GM19324 (cell line): Measurements from ENCODE around the gene PBX1.

Source experiments
- ATAC-seq: cut with Tn5 transposase; IDR thresholded peaks from one replicate; pipeline ENCODE4 v1.9.1; 2021; ENCODE audit warnings: mild to moderate bottlenecking, moderate library complexity; ENCODE audit not compliant: unreplicated experiment, low FRiP score

PBX1 gene

GRCh38 chr1:164611754-164612642 is 53.0 kb downstream of the PBX1 start:
- no peak for ATAC-seq

GRCh38 chr1:164613176-164613575 is 54.2 kb downstream of the PBX1 start:
- ATAC-seq = no peak

- no peak for ATAC-seq
Measured at GRCh38 chr1:164614316-164614715, 55.3 kb downstream of the PBX1 start.

GRCh38 chr1:164617377-164618201 is 58.6 kb downstream of the PBX1 start:
- ATAC-seq = no peak

GRCh38 chr1:164618202-164618564 is 59.2 kb downstream of the PBX1 start:
- ATAC-seq = no peak

GRCh38 chr1:164619006-164619784 is 60.2 kb downstream of the PBX1 start:
- no peak for ATAC-seq

- ATAC-seq = no peak
Measured at GRCh38 chr1:164622068-164622845, 63.3 kb downstream of the PBX1 start.

GRCh38 chr1:164623805-164624204 is 64.8 kb downstream of the PBX1 start:
- no peak for ATAC-seq

GRCh38 chr1:164624400-164624799 is 65.4 kb downstream of the PBX1 start:
- ATAC-seq = no peak

- ATAC-seq = no peak
Measured at GRCh38 chr1:164625004-164625617, 66.1 kb downstream of the PBX1 start.

- ATAC-seq = no peak
Measured at GRCh38 chr1:164628772-164629171, 69.8 kb downstream of the PBX1 start.

- ATAC-seq = no peak
Measured at GRCh38 chr1:164629971-164630370, 71.0 kb downstream of the PBX1 start.

- no peak for ATAC-seq
Measured at GRCh38 chr1:164630626-164631396, 71.8 kb downstream of the PBX1 start.

GRCh38 chr1:164631751-164632150 is 72.8 kb downstream of the PBX1 start:
- no peak for ATAC-seq

GRCh38 chr1:164633997-164634396 is 75.0 kb downstream of the PBX1 start:
- no peak for ATAC-seq

- ATAC-seq = no peak
Measured at GRCh38 chr1:164635059-164635802, 76.2 kb downstream of the PBX1 start.

- ATAC-seq = no peak
Measured at GRCh38 chr1:164635803-164636731, 77.1 kb downstream of the PBX1 start.
